Kidney glomerular epithelial cell (primary cell): ENCODE data around the gene ZEB1.
"Not testable (repeated sequence)": the region's sequence is repeated elsewhere in the genome, so short reads cannot be mapped to it uniquely, and the experiment has no call there.

Source experiments
- DNase-seq: peaks from one replicate; lab custom pipeline; 2025; lab: John Stamatoyannopoulos, UW

ZEB1 gene

GRCh38 chr10:31366703-31367102, 47.7 kb downstream of the ZEB1 start:
- DNase-seq = no peak

DNA sequence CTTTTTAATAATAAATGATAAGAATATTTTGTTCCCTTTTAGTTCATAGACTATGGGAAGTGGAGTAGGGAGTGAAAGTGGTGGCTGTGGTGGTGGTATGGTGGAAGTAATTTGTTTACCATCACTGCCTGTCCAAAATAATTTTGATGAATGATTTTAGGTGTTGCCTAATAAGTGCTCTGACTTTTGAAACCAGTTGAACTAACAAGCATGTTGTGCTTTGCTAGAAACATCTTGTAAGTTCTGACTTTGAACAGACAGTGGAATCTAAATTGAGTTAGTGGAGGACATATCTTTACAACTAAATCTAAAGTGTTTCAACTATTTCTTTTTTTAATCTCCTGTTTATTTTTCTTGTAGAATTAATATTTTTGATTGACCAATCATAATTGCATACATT, 49.7 kb downstream of the ZEB1 start:
- DNase-seq = no peak

GRCh38 chr10:31372439-31372838, 53.4 kb downstream of the ZEB1 start:
- DNase-seq = no peak

- no peak for DNase-seq
Observed at GRCh38 chr10:31374146-31374696, 55.2 kb downstream of the ZEB1 start.

DNA sequence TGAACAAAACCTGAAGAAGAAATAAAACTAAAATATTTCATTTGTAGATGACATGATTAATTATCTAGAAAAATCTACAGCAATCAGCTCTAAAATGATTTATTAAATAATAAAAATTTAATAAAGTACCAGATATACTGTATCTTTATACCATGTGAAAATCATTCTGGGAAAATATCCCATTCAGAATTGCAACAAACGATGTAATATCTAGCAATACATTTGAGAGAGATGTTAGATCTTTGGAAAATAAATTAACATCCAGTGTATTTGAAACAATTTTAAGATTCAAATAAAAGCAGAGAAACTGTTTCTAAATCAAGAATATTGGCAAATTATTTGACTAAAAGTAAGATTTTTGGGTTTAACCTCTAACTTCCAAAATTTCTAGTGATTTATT, 62.2 kb downstream of the ZEB1 start:
- DNase-seq = no peak

DNA sequence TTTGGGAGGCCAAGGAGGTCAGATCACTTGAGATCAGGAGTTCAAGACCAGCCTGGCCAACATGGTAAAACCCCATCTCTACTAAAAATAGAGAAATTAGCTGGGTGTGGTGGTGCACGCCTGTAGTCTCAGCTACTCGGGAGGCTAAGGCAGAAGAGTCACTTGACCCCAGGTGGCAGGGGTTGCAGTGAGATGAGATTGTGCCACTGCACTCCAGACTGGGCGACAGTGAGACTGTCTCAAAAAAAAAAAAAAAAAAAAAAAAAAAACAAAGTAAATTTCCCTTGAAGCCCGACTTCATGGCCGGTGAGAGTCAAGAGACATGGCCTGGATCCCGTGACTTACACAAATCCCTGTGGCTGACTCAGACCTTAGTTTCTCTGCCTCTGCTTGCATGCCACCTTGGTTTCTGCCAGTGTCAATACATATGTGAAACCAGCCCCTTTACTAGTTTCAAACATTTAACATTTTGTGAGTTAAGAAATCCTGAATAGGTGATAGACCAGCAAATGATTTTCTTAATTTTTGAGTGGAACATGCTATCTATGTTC, 62.8 kb downstream of the ZEB1 start:
- no peak for DNase-seq

GRCh38 chr10:31383810-31384588, 65.0 kb downstream of the ZEB1 start:
- DNase-seq = no peak

GRCh38 chr10:31384589-31384949, 65.6 kb downstream of the ZEB1 start:
- DNase-seq = no peak

DNA sequence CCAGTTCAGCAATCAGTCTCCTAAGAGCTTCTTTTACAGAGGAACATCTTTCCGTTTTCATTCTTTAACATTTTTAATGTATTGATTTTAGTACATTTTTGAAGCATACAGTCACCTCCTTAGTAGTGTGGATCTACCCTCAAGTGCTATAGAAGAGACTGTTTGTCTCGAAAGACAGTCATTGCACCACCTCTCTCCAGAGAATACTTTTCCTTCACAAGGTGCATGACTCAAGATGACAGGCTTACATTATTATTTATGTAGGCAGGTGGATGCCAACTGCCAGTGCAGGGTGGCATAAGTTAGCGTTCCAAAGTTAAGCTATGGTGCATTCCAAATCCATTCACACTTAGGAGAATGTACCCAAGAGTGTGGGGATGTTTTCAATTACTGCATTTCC, 71.8 kb downstream of the ZEB1 start:
- DNase-seq = no peak

- DNase-seq = no peak
Observed at GRCh38 chr10:31393844-31394243, 74.8 kb downstream of the ZEB1 start.

GRCh38 chr10:31395695-31396094, 76.7 kb downstream of the ZEB1 start:
- DNase-seq = no peak

- no peak for DNase-seq
Observed at GRCh38 chr10:31396376-31396775, 77.4 kb downstream of the ZEB1 start.

DNA sequence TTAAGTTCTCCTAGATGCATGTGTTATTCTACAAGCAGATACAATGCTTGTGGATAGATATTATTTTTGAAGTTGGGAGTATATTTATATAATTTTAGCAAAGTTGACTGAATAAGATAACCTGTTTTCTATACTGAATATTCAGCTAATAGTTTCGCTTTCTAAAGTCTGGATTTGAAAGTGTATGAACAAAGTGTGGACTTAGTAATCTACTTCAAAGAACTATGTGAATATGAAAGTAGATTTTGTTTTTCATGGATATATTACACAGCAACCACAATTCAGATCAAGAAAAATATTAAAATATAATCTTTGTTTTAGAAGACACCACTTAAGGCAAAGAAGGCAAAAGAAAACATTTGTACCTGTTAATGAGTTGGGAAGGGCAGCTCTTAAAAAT, 78.8 kb downstream of the ZEB1 start:
- DNase-seq = no peak

DNA sequence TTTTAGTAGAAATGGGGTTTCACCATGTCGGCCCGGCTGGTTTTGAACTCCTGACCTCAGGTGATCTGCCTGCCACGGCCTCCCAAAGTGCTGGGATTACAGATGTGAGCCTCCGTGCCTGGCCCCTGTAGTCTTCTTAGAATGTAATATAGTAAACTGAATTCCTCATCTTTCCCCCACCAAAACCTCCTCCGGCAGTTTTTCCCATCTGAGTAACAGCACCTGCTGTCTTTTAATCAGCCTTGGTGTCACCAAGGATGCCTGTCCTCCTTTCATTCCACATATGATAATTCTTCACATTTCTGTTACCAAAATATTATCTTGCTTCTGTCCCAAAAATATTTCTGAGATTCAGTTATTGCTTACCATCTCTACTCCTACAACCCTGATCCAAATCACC, 80.2 kb downstream of the ZEB1 start:
- no peak for DNase-seq

GRCh38 chr10:31399631-31400030, 80.6 kb downstream of the ZEB1 start:
- DNase-seq = no peak

GRCh38 chr10:31401287-31401686, 82.3 kb downstream of the ZEB1 start:
- DNase-seq = no peak

GRCh38 chr10:31404640-31405039, 85.6 kb downstream of the ZEB1 start:
- DNase-seq = no peak

GRCh38 chr10:31405829-31406228, 86.8 kb downstream of the ZEB1 start:
- DNase-seq = not testable (repeated sequence)

- not testable (repeated sequence) for DNase-seq
Observed at GRCh38 chr10:31412397-31412796, 93.4 kb downstream of the ZEB1 start.

- DNase-seq = no peak
Observed at GRCh38 chr10:31413325-31413724, 94.3 kb downstream of the ZEB1 start.

DNA sequence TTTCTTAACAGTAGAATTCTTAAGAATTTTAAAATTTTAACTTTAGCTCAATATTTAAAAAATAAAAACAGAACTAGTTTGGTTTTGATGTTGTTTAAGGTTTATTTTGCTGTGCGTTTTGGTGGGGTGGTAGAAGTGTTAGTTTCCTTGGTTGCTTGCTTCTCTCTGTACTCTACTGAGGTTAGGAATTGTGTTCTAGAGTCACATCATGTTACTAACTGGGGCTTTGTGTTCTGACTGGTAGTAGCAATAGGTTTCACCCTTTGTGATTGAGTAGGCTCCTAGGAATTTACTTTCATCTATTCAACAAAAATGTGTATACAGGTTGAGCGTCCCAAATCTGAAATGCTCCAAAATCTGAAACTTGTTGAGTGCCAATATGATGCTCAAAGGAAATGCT, 99.5 kb downstream of the ZEB1 start:
- DNase-seq = no peak

DNA sequence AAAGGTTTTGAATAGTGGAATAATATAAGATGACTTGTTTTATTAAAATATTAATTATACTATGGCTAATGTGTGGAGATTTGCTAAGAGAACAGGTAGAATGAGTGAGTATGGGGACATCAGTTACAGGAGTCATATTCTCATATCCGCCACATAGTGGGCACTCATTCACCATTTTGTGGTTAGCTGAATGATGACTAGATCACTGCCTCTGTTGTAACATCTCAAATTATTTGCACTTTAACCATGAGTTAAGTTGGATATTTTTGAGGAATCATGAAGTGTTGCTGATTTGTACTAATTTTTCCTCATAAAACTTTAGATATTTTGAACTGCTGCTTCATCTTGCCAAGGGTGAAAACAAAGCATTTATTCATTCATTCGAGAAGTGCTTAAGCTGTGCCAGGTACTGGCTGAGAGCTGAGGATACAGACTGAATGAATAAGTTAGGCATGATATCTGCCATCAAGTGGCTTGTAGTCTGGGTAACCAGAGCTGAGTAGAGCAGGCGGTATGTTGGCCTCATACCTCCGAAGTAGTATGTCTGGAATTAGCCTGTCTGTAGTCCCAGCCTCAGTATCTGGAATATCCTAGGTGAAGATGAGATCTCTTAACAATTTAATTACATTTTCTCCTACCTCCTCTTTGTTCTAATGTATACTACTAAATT, 100.5 kb downstream of the ZEB1 start:
- DNase-seq = no peak

GRCh38 chr10:31421322-31421721, 102.3 kb downstream of the ZEB1 start:
- no peak for DNase-seq
